Loucy (cell line): ENCODE results near the gene C1QTNF1.

ENCODE experiments used
- EZH2phosphoT487 ChIP-seq: fragments of 200-600 bp; IDR thresholded peaks from 2 replicates; pipeline ENCODE4 v1.6.1; 2018; ENCODE audit warnings: antibody characterized with exemption, mild to moderate bottlenecking, moderate library complexity, borderline replicate concordance
- TF ChIP-seq, protein P1 (sequence below): fragments of 200-600 bp; sonication (generic); conservative IDR thresholded peaks from 2 replicates; pipeline ENCODE4 v1.5.1; 2014; ENCODE audit warnings: mild to moderate bottlenecking, antibody characterized with exemption, low read length

DNA sequence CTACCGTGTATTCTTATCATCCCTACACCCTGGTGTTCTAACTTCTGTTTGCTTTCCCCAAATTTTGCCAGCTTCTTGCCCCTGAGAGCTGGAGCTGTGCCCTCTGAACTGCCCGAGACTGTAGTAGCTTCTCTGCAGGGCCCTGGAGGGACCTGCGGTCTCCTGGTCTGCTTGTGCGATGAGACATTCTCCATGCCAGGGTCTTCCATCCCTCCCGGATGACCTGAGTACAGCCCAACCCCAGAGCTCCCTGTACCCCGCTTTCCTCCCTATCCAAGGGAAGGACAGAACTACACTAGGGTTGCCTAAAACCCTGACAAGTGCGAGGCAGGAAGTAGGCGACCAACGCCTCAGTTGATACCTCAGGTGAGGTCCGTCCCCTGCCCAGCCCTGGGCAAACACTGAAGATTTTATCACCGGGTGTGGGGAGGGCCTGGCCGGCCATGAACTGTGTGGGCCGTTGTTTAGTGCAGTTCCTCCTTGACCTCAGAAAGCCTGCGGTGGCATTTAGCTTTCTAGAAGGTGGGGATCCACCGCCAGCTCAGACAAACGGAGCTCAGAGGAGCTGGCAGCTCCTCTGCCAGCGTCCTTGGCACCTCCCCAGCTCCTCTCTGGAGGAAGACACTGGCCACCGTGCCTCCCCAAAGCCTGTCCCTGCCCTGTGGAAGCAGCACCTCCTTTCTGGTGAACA lies 28.1 kb upstream of the C1QTNF1 start:
- TF ChIP-seq, protein P1, sequence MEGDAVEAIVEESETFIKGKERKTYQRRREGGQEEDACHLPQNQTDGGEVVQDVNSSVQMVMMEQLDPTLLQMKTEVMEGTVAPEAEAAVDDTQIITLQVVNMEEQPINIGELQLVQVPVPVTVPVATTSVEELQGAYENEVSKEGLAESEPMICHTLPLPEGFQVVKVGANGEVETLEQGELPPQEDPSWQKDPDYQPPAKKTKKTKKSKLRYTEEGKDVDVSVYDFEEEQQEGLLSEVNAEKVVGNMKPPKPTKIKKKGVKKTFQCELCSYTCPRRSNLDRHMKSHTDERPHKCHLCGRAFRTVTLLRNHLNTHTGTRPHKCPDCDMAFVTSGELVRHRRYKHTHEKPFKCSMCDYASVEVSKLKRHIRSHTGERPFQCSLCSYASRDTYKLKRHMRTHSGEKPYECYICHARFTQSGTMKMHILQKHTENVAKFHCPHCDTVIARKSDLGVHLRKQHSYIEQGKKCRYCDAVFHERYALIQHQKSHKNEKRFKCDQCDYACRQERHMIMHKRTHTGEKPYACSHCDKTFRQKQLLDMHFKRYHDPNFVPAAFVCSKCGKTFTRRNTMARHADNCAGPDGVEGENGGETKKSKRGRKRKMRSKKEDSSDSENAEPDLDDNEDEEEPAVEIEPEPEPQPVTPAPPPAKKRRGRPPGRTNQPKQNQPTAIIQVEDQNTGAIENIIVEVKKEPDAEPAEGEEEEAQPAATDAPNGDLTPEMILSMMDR: no peak
- TF ChIP-seq EZH2phosphoT487: no peak
